Body of pancreas (tissue), 4 donors: ENCODE measurements around the gene PNMA6E. TPM values are rescaled to one million over a fixed set of nuclear protein-coding genes. Genes with fewer than 3 reads are reported as not detected.

Source experiments
- ATAC-seq: fragments of 150-250 bp; one replicate; pipeline ENCODE4 v1.9.1; 2016
- DNase-seq, 4 donors: peaks; one replicate each; pipeline ENCODE4 v3.0.0-alpha.2; 2019
- H3K27ac ChIP-seq, 4 donors: fragments of 200-600 bp; sonication (generic); 1 replicate in 3 of 4; 2 replicates in 1 of 4; pipeline versions ENCODE4 v1.5.1 to v1.6.1; 2016 to 2019; ENCODE audit warnings: mild to moderate bottlenecking in 1 of 4, mixed read lengths in 1 of 4, moderate library complexity in 1 of 4
- H3K27me3 ChIP-seq, 2 donors: fragments of 200-600 bp; sonication (generic); one replicate each; pipeline ENCODE4 v1.6.0; 2016; ENCODE audit warnings: mild to moderate bottlenecking in 1 of 2
- H3K36me3 ChIP-seq, 2 donors: fragments of 200-600 bp; sonication (generic); replicated peaks in 1 of 2; 2 replicates each; pipeline ENCODE4 v1.5.1; 2016; ENCODE audit warnings: low read depth in 2 of 2; ENCODE audit not compliant: insufficient read depth in 1 of 2
- H3K4me1 ChIP-seq: fragments of 200-600 bp; sonication (generic); one replicate; pipeline ENCODE4 v1.6.0; 2016
- H3K4me3 ChIP-seq, 2 donors: fragments of 200-600 bp; sonication (generic); 1 replicate in 1 of 2; 2 replicates in 1 of 2; pipeline ENCODE4 v1.5.1; 2016 to 2019
- H3K9me3 ChIP-seq, 3 donors: fragments of 200-600 bp; sonication (generic); 1 replicate in 2 of 3; 2 replicates in 1 of 3; pipeline ENCODE4 v1.5.1; 2016
- CTCF ChIP-seq, 7 experiments: fragments of 450-650 bp in 4 of 7; fragments of 200-600 bp in 3 of 7; sonication (generic) in 3 of 7; IDR thresholded peaks; one replicate each; pipeline ENCODE4 v1.5.1; 2016 to 2019; ENCODE audit warnings: antibody characterized with exemption in 7 of 7
- POLR2A ChIP-seq, 3 donors: fragments of 450-650 bp; IDR thresholded peaks; one replicate each; pipeline ENCODE4 v1.6.1; 2016; ENCODE audit warnings: antibody characterized with exemption in 3 of 3, mild to moderate bottlenecking in 2 of 3
- WGBS, 2 donors: methylation state at CpG; one replicate each; pipeline ENCODE4 v1.1.5; 2017; 5-methylcytosine and 5-hydroxymethylcytosine counted together
- intact Hi-C: fragments of 100-400 bp; cut with DNase I; formaldehyde crosslinking; loops from one replicate; pipeline ENCODE4 v1.15.1; 2023
- total RNA-seq, 2 donors: library from RNA; depleted of rRNA; stranded (reverse); fragments of >200 nt; gene quantifications; one replicate each; pipeline ENCODE4 v1.1.0, GENCODE V29; 2016

The PNMA6E gene
- total RNA-seq, 2 donors from 2014 or later: not detected

DNA sequence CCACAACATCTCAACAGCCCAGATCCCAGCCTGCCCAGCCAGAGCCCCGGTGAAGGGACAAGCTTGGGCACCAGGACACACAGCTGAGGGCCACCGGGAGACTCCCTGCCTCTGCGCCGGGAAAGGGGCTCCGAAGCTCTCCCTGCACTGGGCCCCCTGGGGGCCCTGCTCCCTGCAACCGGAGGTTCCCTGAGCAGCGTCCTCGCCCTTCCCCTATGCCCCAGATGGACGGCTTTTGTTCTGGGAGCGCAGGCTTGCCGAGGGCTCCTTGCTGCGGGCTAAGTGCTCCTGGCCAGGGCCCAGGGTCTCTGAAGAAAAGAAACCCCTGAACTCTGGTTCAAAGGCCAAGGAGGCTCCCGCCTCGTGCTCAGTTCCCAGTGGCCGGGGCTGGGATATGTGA lies 9.2 kb upstream of the PNMA6E start:
- DNase-seq (no peak), ATAC-seq (no peak)

GRCh38 chrX:153409414-153410101 lies 8.4 kb upstream of the PNMA6E start:
- TF ChIP-seq CTCF (IDR thresholded peaks at IDR 0.05): no peak
- no peak for TF ChIP-seq POLR2A (IDR thresholded peaks at IDR 0.05)
- Histone ChIP-seq H3K4me3 (no peak overlapping the region), H3K9me3 (no peaks in the 10 kb centered on the region), H3K27me3 (no peaks in the 10 kb centered on the region), H3K27ac (no peak overlapping the region), H3K36me3 (no peaks in the 10 kb centered on the region), H3K4me1 (peaks cover 8% of the 10 kb centered on the region)
- intact Hi-C loops: no loop called here
- ATAC-seq (no peak), DNase-seq (no peak)
- WGBS, 2 donors: 75 to 82% methylated on average over 7 to 21 of the region's 30 CpGs

More for the DNA sequence above, 9.2 kb upstream of the PNMA6E start:
- Histone ChIP-seq H3K27me3 (no peaks in the 10 kb centered on the region), H3K4me3 (no peak overlapping the region), H3K4me1 (peaks cover 8% of the 10 kb centered on the region), H3K27ac (no peak overlapping the region), H3K36me3 (no peaks in the 10 kb centered on the region), H3K9me3 (no peaks in the 10 kb centered on the region)
- intact Hi-C loops: no loop called here
- no peak for TF ChIP-seq CTCF (IDR thresholded peaks at IDR 0.05)
- TF ChIP-seq POLR2A (IDR thresholded peaks at IDR 0.05): no peak
- WGBS, 2 donors: 96 to 97% methylated on average over 6 to 12 of the region's 15 CpGs

GRCh38 chrX:153408871-153409351 lies 7.8 kb upstream of the PNMA6E start:
- DNase-seq: no peak
- no peak overlapping the region for H3K27ac ChIP-seq
- no peaks in the 10 kb centered on the region for H3K36me3 ChIP-seq
- intact Hi-C loops: no loop called here
- no peaks in the 10 kb centered on the region for H3K9me3 ChIP-seq
- no peak for TF ChIP-seq CTCF (IDR thresholded peaks at IDR 0.05)
- TF ChIP-seq POLR2A (IDR thresholded peaks at IDR 0.05): no peak
- H3K4me3 ChIP-seq: no peak overlapping the region
- peaks cover 8% of the 10 kb centered on the region for H3K4me1 ChIP-seq
- WGBS, 2 donors: 40 to 83% methylated on average over 1 to 8 of the region's 12 CpGs
- ATAC-seq: no peak
- no peaks in the 10 kb centered on the region for H3K27me3 ChIP-seq

GRCh38 chrX:153408221-153408721 lies 7.1 kb upstream of the PNMA6E start:
- TF ChIP-seq POLR2A (IDR thresholded peaks at IDR 0.05) (no peak), CTCF (IDR thresholded peaks at IDR 0.05) (no peak)
- no peaks in the 10 kb centered on the region for H3K27me3 ChIP-seq
- WGBS, 2 donors: 80 to 83% methylated on average over 1 to 2 of the region's 10 CpGs

DNA sequence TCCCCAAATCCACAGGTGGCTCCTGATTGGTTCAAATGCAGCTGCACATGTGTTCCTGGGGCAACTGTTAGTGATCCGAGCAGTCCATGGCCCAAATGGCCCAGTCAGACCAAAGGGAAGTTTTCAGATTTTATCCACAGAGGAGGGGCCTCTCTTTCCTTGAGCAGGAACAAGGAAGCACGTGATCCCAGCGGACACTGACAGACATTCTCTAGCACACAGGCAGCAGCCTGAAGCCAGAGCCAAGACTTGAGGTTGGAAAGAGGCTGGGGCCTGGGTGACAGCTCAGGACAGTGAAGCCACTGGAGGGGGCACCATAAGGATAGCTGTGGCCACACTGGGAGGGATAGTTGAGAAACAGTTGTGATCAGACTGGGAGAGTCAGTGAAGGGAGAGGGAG lies 6.6 kb upstream of the PNMA6E start:
- no peak for ATAC-seq
- intact Hi-C loops: no loop called here
- H3K9me3 ChIP-seq: no peaks in the 10 kb centered on the region
- peaks cover 8% of the 10 kb centered on the region for H3K4me1 ChIP-seq
- 100% methylated on average over 1 of the region's 3 CpGs; no CpG with 5 or more reads in 1 of the 2 donors for WGBS, 2 donors
- no peaks in the 10 kb centered on the region for H3K27me3 ChIP-seq
- DNase-seq: no peak
- no peak overlapping the region for H3K27ac ChIP-seq
- no peak overlapping the region for H3K4me3 ChIP-seq
- no peak for TF ChIP-seq POLR2A (IDR thresholded peaks at IDR 0.05)
- TF ChIP-seq CTCF (IDR thresholded peaks at IDR 0.05): no peak
- no peaks in the 10 kb centered on the region for H3K36me3 ChIP-seq

More at GRCh38 chrX:153408221-153408721, 7.1 kb upstream of the PNMA6E start:
- Histone ChIP-seq H3K4me3 (no peak overlapping the region), H3K4me1 (peaks cover 8% of the 10 kb centered on the region), H3K9me3 (no peaks in the 10 kb centered on the region), H3K36me3 (no peaks in the 10 kb centered on the region), H3K27ac (no peak overlapping the region)
- ATAC-seq (no peak), DNase-seq (no peak)
- intact Hi-C loops: no loop called here
